ENCODE data around the gene EXOSC2. TPM values are rescaled to one million over a fixed set of nuclear protein-coding genes. Genes with fewer than 3 reads are reported as not detected.

The EXOSC2 gene
- total RNA-seq, 1 donor from 2014 or later = 75.5 TPM

GRCh38 chr9:130675396-130675795, 18.2 kb upstream of the EXOSC2 start:
- no peak overlapping the region for H2AFZ ChIP-seq (replicated peaks)
- H3K4me2 ChIP-seq = no peak overlapping the region
- H4K20me1 ChIP-seq (ENCODE audit: low read depth) = no peaks in the 10 kb centered on the region
- TF ChIP-seq EZH2 (IDR thresholded peaks at IDR 0.05) (no peak), CTCF (IDR thresholded peaks at IDR 0.05) (no peak), EZH2phosphoT487 (IDR thresholded peaks at IDR 0.05) (no peak)
- H3K79me2 ChIP-seq (ENCODE audit: low read depth) = no peaks in the 10 kb centered on the region
- Mint-ChIP-seq H3K9me3 (no peaks in the 10 kb centered on the region), H3K4me1 (peaks cover 8% of the 10 kb centered on the region), H3K27ac (no peak overlapping the region), H3K4me3 (no peak overlapping the region), H3K36me3 (no peaks in the 10 kb centered on the region), H3K27me3 (ENCODE audit: insufficient read depth, low read depth) (peaks cover 38% of the 10 kb centered on the region)
- H3K36me3 ChIP-seq = no peaks in the 10 kb centered on the region
- no peak for DNase-seq (ENCODE audit: low spot score)
- no peak overlapping the region for H3K9ac ChIP-seq
- H3K27ac ChIP-seq = no peak overlapping the region
- H3K4me1 ChIP-seq = no peaks in the 10 kb centered on the region
- H3K4me3 ChIP-seq = no peak overlapping the region
- H3K9me3 ChIP-seq (ENCODE audit: low read depth) = no peaks in the 10 kb centered on the region
- H3F3A ChIP-seq (ENCODE audit: low read depth) = no peaks in the 10 kb centered on the region
- H3K27me3 ChIP-seq = peaks cover 67% of the 10 kb centered on the region

GRCh38 chr9:130677252-130677651, 16.3 kb upstream of the EXOSC2 start:
- H3K27ac Mint-ChIP-seq = no peak overlapping the region
- H3K27me3 ChIP-seq = peaks cover 67% of the 10 kb centered on the region
- no peaks in the 10 kb centered on the region for H3K36me3 Mint-ChIP-seq
- peaks cover 38% of the 10 kb centered on the region for H3K27me3 Mint-ChIP-seq (ENCODE audit: insufficient read depth, low read depth)
- DNase-seq (ENCODE audit: low spot score) = no peak
- H3K4me3 Mint-ChIP-seq = no peak overlapping the region
- no peaks in the 10 kb centered on the region for H3K9me3 Mint-ChIP-seq
- no peak overlapping the region for H2AFZ ChIP-seq (replicated peaks)
- H3K79me2 ChIP-seq (ENCODE audit: low read depth) = no peaks in the 10 kb centered on the region
- no peaks in the 10 kb centered on the region for H3K36me3 ChIP-seq
- H4K20me1 ChIP-seq (ENCODE audit: low read depth) = no peaks in the 10 kb centered on the region
- no peaks in the 10 kb centered on the region for H3K9me3 ChIP-seq (ENCODE audit: low read depth)
- no peak overlapping the region for H3K4me2 ChIP-seq
- peaks cover 4% of the 10 kb centered on the region for H3K4me1 Mint-ChIP-seq
- no peak overlapping the region for H3K9ac ChIP-seq
- H3F3A ChIP-seq (ENCODE audit: low read depth) = peaks cover 6% of the 10 kb centered on the region
- no peak overlapping the region for H3K27ac ChIP-seq
- no peak for TF ChIP-seq EZH2phosphoT487 (IDR thresholded peaks at IDR 0.05)
- TF ChIP-seq CTCF (IDR thresholded peaks at IDR 0.05) = no peak
- no peak for TF ChIP-seq EZH2 (IDR thresholded peaks at IDR 0.05)
- H3K4me1 ChIP-seq = no peaks in the 10 kb centered on the region
- H3K4me3 ChIP-seq = no peak overlapping the region

- Histone ChIP-seq H3K79me2 (ENCODE audit: low read depth) (no peaks in the 10 kb centered on the region), H3K4me1 (no peaks in the 10 kb centered on the region), H4K20me1 (ENCODE audit: low read depth) (no peaks in the 10 kb centered on the region), H2AFZ (replicated peaks) (peak overlapping the region; percentile 90), H3K9me3 (ENCODE audit: low read depth) (no peaks in the 10 kb centered on the region), H3K36me3 (no peaks in the 10 kb centered on the region), H3K9ac (no peak overlapping the region), H3F3A (ENCODE audit: low read depth) (peaks cover 7% of the 10 kb centered on the region), H3K27me3 (peaks cover 68% of the 10 kb centered on the region), H3K27ac (no peak overlapping the region), H3K4me3 (peak overlapping the region; percentile 72), H3K4me2 (peak overlapping the region; percentile 93)
- Mint-ChIP-seq H3K4me1 (peaks cover 3% of the 10 kb centered on the region), H3K4me3 (peak overlapping the region; percentile 74), H3K9me3 (peaks cover 10% of the 10 kb centered on the region), H3K27ac (no peak overlapping the region), H3K27me3 (ENCODE audit: insufficient read depth, low read depth) (peaks cover 53% of the 10 kb centered on the region), H3K36me3 (peaks cover 2% of the 10 kb centered on the region)
- DNase-seq (ENCODE audit: low spot score) = peak; percentile 90
- TF ChIP-seq EZH2 (IDR thresholded peaks at IDR 0.05) (peak; percentile 68), EZH2phosphoT487 (IDR thresholded peaks at IDR 0.05) (peak; percentile 15), CTCF (IDR thresholded peaks at IDR 0.05) (no peak)
Observed at GRCh38 chr9:130680836-130681768, 12.5 kb upstream of the EXOSC2 start.
